ENCODE measurements around the gene MRAP.

GRCh38 chr21:32260130-32260529, 38.5 kb upstream of the MRAP start:
- TF ChIP-seq CTCF (IDR thresholded peaks at IDR 0.05) (no peak), POLR2A (IDR thresholded peaks at IDR 0.05) (no peak)

All from gastroesophageal sphincter (tissue), 3 donors.